C4-2B (cell line): ENCODE data around the gene USP25.

ENCODE experiments used
- CTCF ChIP-seq: fragments of 450-650 bp; conservative IDR thresholded peaks from 2 replicates; pipeline ENCODE4 v1.5.1; 2017; ENCODE audit warnings: mild to moderate bottlenecking
- ZFX ChIP-seq: fragments of 450-650 bp; IDR thresholded peaks from 2 replicates; pipeline ENCODE4 v1.6.1; 2017

GRCh38 chr21:15755125-15755524 is 25.3 kb downstream of the USP25 start:
- TF ChIP-seq CTCF (no peak), ZFX (no peak)
